HEK293 (cell line): ENCODE measurements around the gene PTRHD1.

Experiments
- CTCF ChIA-PET: fragments of 350-600 bp; formaldehyde crosslinking; extraction: SDS; loops from one replicate; lab custom pipeline; 2021; ENCODE audit warnings: antibody characterized with exemption; lab: Yijun Ruan, JAX
- POLR2A ChIA-PET: fragments of 300-600 bp; formaldehyde crosslinking; extraction: SDS; loops from one replicate; lab custom pipeline; 2020; ENCODE audit warnings: antibody characterized with exemption, inconsistent platforms; lab: Yijun Ruan, JAX
- H3K27ac ChIP-seq: fragments of 200-500 bp; sonication (Bioruptor generic); 2 replicates; pipeline ENCODE4 v1.5.1; 2014; ENCODE audit warnings: low read depth, low read length, control low read depth, inconsistent platforms; ENCODE audit errors: extremely low read depth
- H3K36me3 ChIP-seq, 2 experiments: fragments of 200-500 bp in 1 of 2; sonication (Bioruptor generic) in 1 of 2; 1 replicate in 1 of 2; 2 replicates in 1 of 2; pipeline ENCODE4 v1.5.1; 2014 to 2017; ENCODE audit warnings: inconsistent platforms in 2 of 2, low read length in 2 of 2; ENCODE audit not compliant: control insufficient read depth in 2 of 2, insufficient read depth in 1 of 2
- H3K4me1 ChIP-seq: fragments of 200-500 bp; sonication (Bioruptor generic); 2 replicates; pipeline ENCODE4 v1.5.1; 2014; ENCODE audit warnings: mild to moderate bottlenecking, low read length, inconsistent platforms; ENCODE audit not compliant: control insufficient read depth, insufficient read depth
- H3K4me3 ChIP-seq: 2 replicates; pipeline ENCODE4 v1.5.1; 2011; ENCODE audit warnings: low read depth, mild to moderate bottlenecking, control low read depth, low read length, moderate library complexity
- H3K9me3 ChIP-seq: fragments of 200-500 bp; sonication (Bioruptor generic); 2 replicates; pipeline ENCODE4 v1.5.1; 2014; ENCODE audit warnings: low read depth, low read length, inconsistent platforms; ENCODE audit not compliant: control insufficient read depth, insufficient read depth
- EGR2 ChIP-seq: fragments of 450-650 bp; formaldehyde crosslinking; IDR thresholded peaks from 2 replicates; pipeline ENCODE4 v1.5.1; 2016; ENCODE audit warnings: low read depth, missing biosample characterization, missing genetic modification characterization
- FEZF1 ChIP-seq: fragments of 450-650 bp; formaldehyde crosslinking; IDR thresholded peaks from 2 replicates; pipeline ENCODE4 v1.5.1; 2016; ENCODE audit warnings: missing biosample characterization, missing genetic modification characterization
- GLIS1 ChIP-seq: fragments of 450-650 bp; formaldehyde crosslinking; IDR thresholded peaks from 2 replicates; pipeline ENCODE4 v1.5.1; 2016; ENCODE audit warnings: missing biosample characterization, missing genetic modification characterization
- HOXC10 ChIP-seq: sonication (generic); formaldehyde crosslinking; IDR thresholded peaks from 2 replicates; pipeline ENCODE4 v1.8.1; 2023; ENCODE audit warnings: mild to moderate bottlenecking, missing genetic modification reagents
- SCRT1 ChIP-seq: fragments of 450-650 bp; formaldehyde crosslinking; IDR thresholded peaks from 2 replicates; pipeline ENCODE4 v1.5.1; 2016; ENCODE audit warnings: missing biosample characterization, missing genetic modification characterization, borderline replicate concordance
- ZBTB17 ChIP-seq: fragments of 450-650 bp; formaldehyde crosslinking; IDR thresholded peaks from 2 replicates; pipeline ENCODE4 v1.5.1; 2016; ENCODE audit warnings: missing biosample characterization, missing genetic modification characterization
- ZFHX2 ChIP-seq: fragments of 450-650 bp; formaldehyde crosslinking; conservative IDR thresholded peaks from 2 replicates; pipeline ENCODE4 v1.5.1; 2016; ENCODE audit warnings: missing biosample characterization, missing genetic modification characterization
- ZFP3 ChIP-seq: fragments of 450-650 bp; formaldehyde crosslinking; IDR thresholded peaks from 2 replicates; pipeline ENCODE4 v1.5.1; 2016; ENCODE audit warnings: low read depth, missing biosample characterization, missing genetic modification characterization
- ZNF10 ChIP-seq: fragments of 450-650 bp; formaldehyde crosslinking; IDR thresholded peaks from 2 replicates; pipeline ENCODE4 v1.5.1; 2017; ENCODE audit warnings: missing biosample characterization, missing genetic modification characterization
- ZNF174 ChIP-seq: fragments of 450-650 bp; formaldehyde crosslinking; IDR thresholded peaks from 2 replicates; pipeline ENCODE4 v1.5.0; 2017; ENCODE audit warnings: missing biosample characterization, mild to moderate bottlenecking, missing genetic modification characterization
- ZNF223 ChIP-seq: fragments of 450-650 bp; formaldehyde crosslinking; IDR thresholded peaks from 2 replicates; pipeline ENCODE4 v1.5.1; 2016; ENCODE audit warnings: missing biosample characterization, missing genetic modification characterization
- ZNF274 ChIP-seq, 2 experiments: fragments of 200-500 bp in 1 of 2; fragments of 450-650 bp in 1 of 2; sonication (Bioruptor generic) in 1 of 2; formaldehyde crosslinking in 1 of 2; IDR thresholded peaks; 2 replicates each; pipeline versions ENCODE4 v1.5.1 to v1.6.1; 2014 to 2016; ENCODE audit warnings: borderline replicate concordance in 1 of 2, inconsistent platforms in 1 of 2, low read length in 1 of 2, missing biosample characterization in 1 of 2, missing genetic modification characterization in 1 of 2
- ZNF302 ChIP-seq: fragments of 450-650 bp; formaldehyde crosslinking; IDR thresholded peaks from 2 replicates; pipeline ENCODE4 v1.5.1; 2016; ENCODE audit warnings: missing biosample characterization, missing genetic modification characterization, low read depth
- ZNF311 ChIP-seq: fragments of 450-650 bp; formaldehyde crosslinking; IDR thresholded peaks from 2 replicates; pipeline ENCODE4 v1.5.1; 2017; ENCODE audit warnings: missing biosample characterization, missing genetic modification characterization, borderline replicate concordance
- ZNF544 ChIP-seq: fragments of 450-650 bp; formaldehyde crosslinking; IDR thresholded peaks from 2 replicates; pipeline ENCODE4 v1.5.0; 2017; ENCODE audit warnings: missing biosample characterization, missing genetic modification characterization
- ZNF558 ChIP-seq: fragments of 450-650 bp; formaldehyde crosslinking; IDR thresholded peaks from 2 replicates; pipeline ENCODE4 v1.5.1; 2016; ENCODE audit warnings: missing biosample characterization, missing genetic modification characterization
- ZNF621 ChIP-seq: fragments of 450-650 bp; formaldehyde crosslinking; IDR thresholded peaks from 2 replicates; pipeline ENCODE4 v1.5.1; 2017; ENCODE audit warnings: missing biosample characterization, missing genetic modification characterization
- ZNF626 ChIP-seq: fragments of 450-650 bp; sonication (Bioruptor Pico); formaldehyde crosslinking; IDR thresholded peaks from 2 replicates; pipeline ENCODE4 v1.5.1; 2018; ENCODE audit warnings: missing biosample characterization, missing genetic modification characterization, inconsistent platforms
- ZNF658 ChIP-seq: fragments of 450-650 bp; formaldehyde crosslinking; IDR thresholded peaks from 2 replicates; pipeline ENCODE4; 2016; ENCODE audit warnings: missing biosample characterization, missing genetic modification characterization
- ZSCAN30 ChIP-seq: fragments of 450-650 bp; IDR thresholded peaks from 2 replicates; pipeline ENCODE4 v1.5.1; 2018; ENCODE audit warnings: missing biosample characterization, mild to moderate bottlenecking, missing genetic modification characterization, moderate library complexity
- TF ChIP-seq, protein P1 (sequence below): fragments of 450-650 bp; IDR thresholded peaks from 2 replicates; pipeline ENCODE4 v1.5.1; 2018; ENCODE audit warnings: missing biosample characterization, missing genetic modification characterization
- TF ChIP-seq, protein P2 (sequence below): fragments of 450-650 bp; formaldehyde crosslinking; IDR thresholded peaks from 2 replicates; pipeline ENCODE4 v1.5.1; 2017; ENCODE audit warnings: missing biosample characterization, missing genetic modification characterization
- TF ChIP-seq, protein P3 (sequence below): fragments of 450-650 bp; formaldehyde crosslinking; IDR thresholded peaks from 2 replicates; pipeline ENCODE4 v1.5.1; 2016; ENCODE audit warnings: missing biosample characterization, missing genetic modification characterization
- TF ChIP-seq, protein P4 (sequence below): fragments of 450-650 bp; formaldehyde crosslinking; IDR thresholded peaks from 2 replicates; pipeline ENCODE4 v1.5.1; 2016; ENCODE audit warnings: missing biosample characterization, missing genetic modification characterization
- TF ChIP-seq, protein P5 (sequence below): fragments of 450-650 bp; formaldehyde crosslinking; optimal IDR thresholded peaks from 2 replicates; pipeline ENCODE3; 2016; ENCODE audit warnings: missing biosample characterization, mild to moderate bottlenecking, missing genetic modification characterization
- TF ChIP-seq, protein P6 (sequence below): fragments of 450-650 bp; formaldehyde crosslinking; IDR thresholded peaks from 2 replicates; pipeline ENCODE4 v1.5.0; 2017; ENCODE audit warnings: missing biosample characterization, missing genetic modification characterization, borderline replicate concordance
- TF ChIP-seq, protein P7 (sequence below): IDR thresholded peaks from 2 replicates; pipeline ENCODE4 v1.6.1; 2011; ENCODE audit warnings: mild to moderate bottlenecking, low read depth, low read length, borderline replicate concordance

Gene PTRHD1

DNA sequence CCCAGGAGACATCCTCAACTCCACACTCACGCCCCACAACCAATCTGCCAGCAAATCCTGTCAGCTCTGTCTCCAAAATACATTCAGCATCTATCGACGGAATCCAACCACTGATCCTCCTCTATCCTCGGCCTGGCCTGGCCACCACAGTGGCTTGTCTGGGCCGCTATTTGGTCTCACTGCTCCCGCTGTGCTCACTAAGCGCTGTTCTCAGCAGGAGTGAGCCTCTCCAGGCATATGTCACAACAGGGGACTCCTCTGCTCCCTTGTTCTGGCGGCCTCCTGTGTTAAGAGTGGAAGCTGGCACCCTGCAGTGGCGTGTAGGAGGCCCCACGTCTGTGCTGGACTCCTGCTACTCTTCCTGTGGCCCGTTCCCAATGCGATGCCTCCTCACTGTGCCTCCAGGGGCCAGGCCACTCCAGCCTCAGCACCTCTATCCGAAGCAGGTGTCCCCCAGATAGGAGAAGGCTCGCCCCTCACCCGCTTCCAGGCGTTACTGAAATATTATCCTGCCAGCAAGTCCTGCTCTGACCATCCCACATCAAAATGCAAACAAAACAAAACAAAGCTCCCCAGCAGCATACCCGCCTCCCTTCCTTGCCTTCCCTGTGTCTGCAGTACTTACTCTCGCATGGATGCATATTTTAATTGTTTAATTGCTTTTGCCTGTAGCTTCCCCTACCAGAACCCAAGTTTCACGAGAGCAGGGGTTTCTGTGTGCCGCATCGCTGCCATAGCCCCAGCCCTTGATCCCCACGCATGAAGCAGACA is 39.9 kb upstream of the PTRHD1 start:
- Histone ChIP-seq H3K4me3 (no peak overlapping the region), H3K27ac (no peak overlapping the region), H3K9me3 (no peaks in the 10 kb centered on the region), H3K4me1 (no peaks in the 10 kb centered on the region), H3K36me3 (peaks cover 0 to 59% of the 10 kb centered on the region in 2 experiments; a peak in 2 of 3 replicates)
- POLR2A ChIA-PET: no interaction called here
- CTCF ChIA-PET: no interaction called here
- TF ChIP-seq ZNF621: no peak
- no peak for TF ChIP-seq ZNF658 (tag by site-specific recombination)
- TF ChIP-seq HOXC10 (CRISPR knock-in tag): no peak
- TF ChIP-seq ZNF558 (tag by site-specific recombination): no peak
- no peak for TF ChIP-seq ZFP3 (tag by site-specific recombination)
- TF ChIP-seq ZBTB17: peak; percentile 36
- no peak for TF ChIP-seq ZNF626 (tag by site-specific recombination)
- TF ChIP-seq ZSCAN30 (tag by site-specific recombination): 0 out of 2 replicates have a peak, but pooled peaks have one; percentile 25
- peak; percentile 48; the same call in 1 of the 2 replicates for TF ChIP-seq ZFHX2
- TF ChIP-seq, protein P1, sequence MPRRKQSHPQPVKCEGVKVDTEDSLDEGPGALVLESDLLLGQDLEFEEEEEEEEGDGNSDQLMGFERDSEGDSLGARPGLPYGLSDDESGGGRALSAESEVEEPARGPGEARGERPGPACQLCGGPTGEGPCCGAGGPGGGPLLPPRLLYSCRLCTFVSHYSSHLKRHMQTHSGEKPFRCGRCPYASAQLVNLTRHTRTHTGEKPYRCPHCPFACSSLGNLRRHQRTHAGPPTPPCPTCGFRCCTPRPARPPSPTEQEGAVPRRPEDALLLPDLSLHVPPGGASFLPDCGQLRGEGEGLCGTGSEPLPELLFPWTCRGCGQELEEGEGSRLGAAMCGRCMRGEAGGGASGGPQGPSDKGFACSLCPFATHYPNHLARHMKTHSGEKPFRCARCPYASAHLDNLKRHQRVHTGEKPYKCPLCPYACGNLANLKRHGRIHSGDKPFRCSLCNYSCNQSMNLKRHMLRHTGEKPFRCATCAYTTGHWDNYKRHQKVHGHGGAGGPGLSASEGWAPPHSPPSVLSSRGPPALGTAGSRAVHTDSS: no peak
- TF ChIP-seq, protein P2, sequence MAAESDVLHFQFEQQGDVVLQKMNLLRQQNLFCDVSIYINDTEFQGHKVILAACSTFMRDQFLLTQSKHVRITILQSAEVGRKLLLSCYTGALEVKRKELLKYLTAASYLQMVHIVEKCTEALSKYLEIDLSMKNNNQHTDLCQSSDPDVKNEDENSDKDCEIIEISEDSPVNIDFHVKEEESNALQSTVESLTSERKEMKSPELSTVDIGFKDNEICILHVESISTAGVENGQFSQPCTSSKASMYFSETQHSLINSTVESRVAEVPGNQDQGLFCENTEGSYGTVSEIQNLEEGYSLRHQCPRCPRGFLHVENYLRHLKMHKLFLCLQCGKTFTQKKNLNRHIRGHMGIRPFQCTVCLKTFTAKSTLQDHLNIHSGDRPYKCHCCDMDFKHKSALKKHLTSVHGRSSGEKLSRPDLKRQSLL (tag by site-specific recombination): no peak
- TF ChIP-seq, protein P3, sequence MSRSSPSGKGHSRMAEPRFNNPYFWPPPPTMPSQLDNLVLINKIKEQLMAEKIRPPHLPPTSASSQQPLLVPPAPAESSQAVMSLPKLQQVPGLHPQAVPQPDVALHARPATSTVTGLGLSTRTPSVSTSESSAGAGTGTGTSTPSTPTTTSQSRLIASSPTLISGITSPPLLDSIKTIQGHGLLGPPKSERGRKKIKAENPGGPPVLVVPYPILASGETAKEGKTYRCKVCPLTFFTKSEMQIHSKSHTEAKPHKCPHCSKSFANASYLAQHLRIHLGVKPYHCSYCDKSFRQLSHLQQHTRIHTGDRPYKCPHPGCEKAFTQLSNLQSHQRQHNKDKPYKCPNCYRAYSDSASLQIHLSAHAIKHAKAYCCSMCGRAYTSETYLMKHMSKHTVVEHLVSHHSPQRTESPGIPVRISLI: no peak
- TF ChIP-seq, protein P4, sequence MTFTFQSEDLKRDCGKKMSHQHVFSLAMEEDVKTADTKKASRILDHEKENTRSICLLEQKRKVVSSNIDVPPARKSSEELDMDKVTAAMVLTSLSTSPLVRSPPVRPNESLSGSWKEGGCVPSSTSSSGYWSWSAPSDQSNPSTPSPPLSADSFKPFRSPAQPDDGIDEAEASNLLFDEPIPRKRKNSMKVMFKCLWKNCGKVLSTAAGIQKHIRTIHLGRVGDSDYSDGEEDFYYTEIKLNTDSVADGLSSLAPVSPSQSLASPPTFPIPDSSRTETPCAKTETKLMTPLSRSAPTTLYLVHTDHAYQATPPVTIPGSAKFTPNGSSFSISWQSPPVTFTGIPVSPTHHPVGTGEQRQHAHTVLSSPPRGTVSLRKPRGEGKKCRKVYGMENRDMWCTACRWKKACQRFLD (tag by site-specific recombination): no peak
- no peak for TF ChIP-seq ZNF174 (tag by site-specific recombination)
- peak; percentile 12; the same call in 1 of the 2 replicates for TF ChIP-seq FEZF1
- TF ChIP-seq, protein P5, sequence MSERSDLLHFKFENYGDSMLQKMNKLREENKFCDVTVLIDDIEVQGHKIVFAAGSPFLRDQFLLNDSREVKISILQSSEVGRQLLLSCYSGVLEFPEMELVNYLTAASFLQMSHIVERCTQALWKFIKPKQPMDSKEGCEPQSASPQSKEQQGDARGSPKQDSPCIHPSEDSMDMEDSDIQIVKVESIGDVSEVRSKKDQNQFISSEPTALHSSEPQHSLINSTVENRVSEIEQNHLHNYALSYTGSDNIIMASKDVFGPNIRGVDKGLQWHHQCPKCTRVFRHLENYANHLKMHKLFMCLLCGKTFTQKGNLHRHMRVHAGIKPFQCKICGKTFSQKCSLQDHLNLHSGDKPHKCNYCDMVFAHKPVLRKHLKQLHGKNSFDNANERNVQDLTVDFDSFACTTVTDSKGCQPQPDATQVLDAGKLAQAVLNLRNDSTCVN (tag by site-specific recombination): no peak
- TF ChIP-seq EGR2 (tag by site-specific recombination): peak; percentile 38; the same call in 1 of the 2 replicates
- TF ChIP-seq ZNF274 (IDR thresholded peaks at IDR 0.05; ENCODE audit: low read length): no peak
- no peak for TF ChIP-seq ZNF274 (tag by site-specific recombination; IDR thresholded peaks at IDR 0.05; ENCODE audit: borderline replicate concordance)
- TF ChIP-seq, protein P6, sequence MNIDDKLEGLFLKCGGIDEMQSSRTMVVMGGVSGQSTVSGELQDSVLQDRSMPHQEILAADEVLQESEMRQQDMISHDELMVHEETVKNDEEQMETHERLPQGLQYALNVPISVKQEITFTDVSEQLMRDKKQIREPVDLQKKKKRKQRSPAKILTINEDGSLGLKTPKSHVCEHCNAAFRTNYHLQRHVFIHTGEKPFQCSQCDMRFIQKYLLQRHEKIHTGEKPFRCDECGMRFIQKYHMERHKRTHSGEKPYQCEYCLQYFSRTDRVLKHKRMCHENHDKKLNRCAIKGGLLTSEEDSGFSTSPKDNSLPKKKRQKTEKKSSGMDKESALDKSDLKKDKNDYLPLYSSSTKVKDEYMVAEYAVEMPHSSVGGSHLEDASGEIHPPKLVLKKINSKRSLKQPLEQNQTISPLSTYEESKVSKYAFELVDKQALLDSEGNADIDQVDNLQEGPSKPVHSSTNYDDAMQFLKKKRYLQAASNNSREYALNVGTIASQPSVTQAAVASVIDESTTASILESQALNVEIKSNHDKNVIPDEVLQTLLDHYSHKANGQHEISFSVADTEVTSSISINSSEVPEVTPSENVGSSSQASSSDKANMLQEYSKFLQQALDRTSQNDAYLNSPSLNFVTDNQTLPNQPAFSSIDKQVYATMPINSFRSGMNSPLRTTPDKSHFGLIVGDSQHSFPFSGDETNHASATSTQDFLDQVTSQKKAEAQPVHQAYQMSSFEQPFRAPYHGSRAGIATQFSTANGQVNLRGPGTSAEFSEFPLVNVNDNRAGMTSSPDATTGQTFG (tag by site-specific recombination): no peak
- no peak for TF ChIP-seq SCRT1 (tag by site-specific recombination)
- TF ChIP-seq ZNF10: no peak
- TF ChIP-seq ZNF544: no peak
- TF ChIP-seq ZNF302 (tag by site-specific recombination): no peak
- no peak for TF ChIP-seq ZNF223 (tag by site-specific recombination)
- peak; percentile 91 for TF ChIP-seq GLIS1 (tag by site-specific recombination)
- TF ChIP-seq, protein P7, sequence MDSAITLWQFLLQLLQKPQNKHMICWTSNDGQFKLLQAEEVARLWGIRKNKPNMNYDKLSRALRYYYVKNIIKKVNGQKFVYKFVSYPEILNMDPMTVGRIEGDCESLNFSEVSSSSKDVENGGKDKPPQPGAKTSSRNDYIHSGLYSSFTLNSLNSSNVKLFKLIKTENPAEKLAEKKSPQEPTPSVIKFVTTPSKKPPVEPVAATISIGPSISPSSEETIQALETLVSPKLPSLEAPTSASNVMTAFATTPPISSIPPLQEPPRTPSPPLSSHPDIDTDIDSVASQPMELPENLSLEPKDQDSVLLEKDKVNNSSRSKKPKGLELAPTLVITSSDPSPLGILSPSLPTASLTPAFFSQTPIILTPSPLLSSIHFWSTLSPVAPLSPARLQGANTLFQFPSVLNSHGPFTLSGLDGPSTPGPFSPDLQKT: no peak
- TF ChIP-seq ZNF311: no peak
